HG03565 (cell line): Measurements from ENCODE around the gene ARV1.
"Not testable (repeated sequence)": the region's sequence is repeated elsewhere in the genome, so short reads cannot be mapped to it uniquely, and the experiment has no call there.

Experiments used
- ATAC-seq: cut with Tn5 transposase; IDR thresholded peaks from one replicate; pipeline ENCODE4 v1.9.1; 2021; ENCODE audit warnings: mild to moderate bottlenecking, moderate library complexity; ENCODE audit not compliant: unreplicated experiment

ARV1 gene

GRCh38 chr1:231016234-231016633, 37.3 kb downstream of the ARV1 start:
- no peak for ATAC-seq

- no peak for ATAC-seq
These were observed 38.1 kb downstream of the ARV1 start for GRCh38 chr1:231016966-231017365.

- no peak for ATAC-seq
These were observed 40.8 kb downstream of the ARV1 start for GRCh38 chr1:231019711-231020110.

- no peak for ATAC-seq
These were observed 41.3 kb downstream of the ARV1 start for GRCh38 chr1:231020139-231020601.

- ATAC-seq, result no peak
These were observed 41.9 kb downstream of the ARV1 start for GRCh38 chr1:231020816-231021215.

GRCh38 chr1:231021540-231022031, 42.7 kb downstream of the ARV1 start:
- no peak for ATAC-seq

GRCh38 chr1:231022543-231022942, 43.6 kb downstream of the ARV1 start:
- ATAC-seq, result not testable (repeated sequence)

GRCh38 chr1:231023150-231023549, 44.3 kb downstream of the ARV1 start:
- no peak for ATAC-seq

GRCh38 chr1:231026576-231026975, 47.7 kb downstream of the ARV1 start:
- no peak for ATAC-seq

GRCh38 chr1:231027136-231027925, 48.4 kb downstream of the ARV1 start:
- no peak for ATAC-seq

- no peak for ATAC-seq
These were observed 49.1 kb downstream of the ARV1 start for GRCh38 chr1:231027971-231028370.

- no peak for ATAC-seq
These were observed 49.8 kb downstream of the ARV1 start for GRCh38 chr1:231028682-231029081.

- not testable (repeated sequence) for ATAC-seq
These were observed 50.4 kb downstream of the ARV1 start for GRCh38 chr1:231029247-231029646.

- ATAC-seq, result no peak
These were observed 50.9 kb downstream of the ARV1 start for GRCh38 chr1:231029841-231030240.

- no peak for ATAC-seq
These were observed 54.1 kb downstream of the ARV1 start for GRCh38 chr1:231032963-231033362.

- ATAC-seq, result no peak
These were observed 56.9 kb downstream of the ARV1 start for GRCh38 chr1:231035799-231036198.

GRCh38 chr1:231036416-231036815, 57.5 kb downstream of the ARV1 start:
- ATAC-seq, result no peak

GRCh38 chr1:231037585-231038517, 59.0 kb downstream of the ARV1 start:
- no peak for ATAC-seq

GRCh38 chr1:231039161-231040018, 60.5 kb downstream of the ARV1 start:
- ATAC-seq, result no peak

- ATAC-seq, result no peak
These were observed 61.3 kb downstream of the ARV1 start, which contains the start of gene FAM89A for GRCh38 chr1:231040019-231040799. Gene FAM89A, minus strand, starts transcription at chr1:231040254. Its CDS starts 43 bp downstream, at chr1:231040211.
